Measurements from ENCODE around the gene MAB21L3. TPM values are rescaled to one million over a fixed set of nuclear protein-coding genes. Genes with fewer than 3 reads are reported as not detected.

Gene MAB21L3
- total and polyA plus RNA-seq, 2 donors (not counting 3 experiments of a cell fraction or from before 2014, with no cell fraction given) = not detected

DNA sequence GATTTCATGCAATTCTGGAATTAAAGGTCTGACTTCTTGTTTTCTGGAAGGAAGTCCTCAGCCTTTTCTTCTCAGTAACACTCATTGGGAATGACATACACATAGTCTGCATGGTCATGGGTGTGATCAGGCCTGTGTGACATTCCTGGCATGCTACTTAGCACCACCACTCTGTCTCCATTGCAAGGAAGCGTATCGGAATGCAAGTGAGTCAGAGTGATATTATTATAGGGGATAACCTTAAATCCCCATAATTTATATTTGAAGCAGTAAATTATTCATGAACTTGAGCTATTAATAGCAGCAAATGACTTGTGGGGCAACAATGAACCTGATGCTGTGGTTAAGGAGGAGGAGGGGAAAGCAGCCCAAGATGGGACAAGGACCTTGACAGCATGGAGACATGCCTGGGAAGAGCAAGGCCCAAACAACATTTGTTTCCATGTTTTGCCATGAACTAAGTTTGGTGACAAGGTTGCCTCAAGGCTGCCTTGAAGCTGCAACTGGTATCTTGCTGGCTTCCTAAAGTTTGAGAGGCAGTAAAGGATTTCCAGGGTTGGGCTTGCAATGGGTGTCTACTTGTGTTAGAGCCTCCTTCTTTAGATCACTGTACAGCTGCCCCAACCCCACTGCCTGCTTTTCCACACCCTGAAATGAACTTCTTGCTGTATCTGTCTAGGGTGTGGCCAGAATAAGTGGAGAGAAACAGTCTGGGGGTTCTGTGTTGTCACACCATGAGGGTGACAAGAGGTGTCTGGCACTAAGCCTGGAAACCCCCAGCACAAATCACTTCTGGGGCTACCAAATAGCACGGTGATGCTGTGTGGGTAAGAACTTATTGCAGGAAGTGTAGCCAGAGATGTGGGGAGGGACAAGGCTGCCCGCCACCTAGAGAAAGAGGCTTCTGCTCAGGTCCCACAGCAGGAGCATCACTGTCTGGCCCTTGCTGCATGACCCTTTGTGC, 4.6 kb downstream of the MAB21L3 start:
- Histone ChIP-seq H3K36me3 (ENCODE audit: control insufficient read depth in 2 of 2, extremely low read depth in 1 of 2, insufficient read depth in 2 of 2, low read length in 2 of 2) (no peaks in the 10 kb centered on the region), H3K79me2 (ENCODE audit: control insufficient read depth, insufficient read depth, low read length) (no peaks in the 10 kb centered on the region), H2AFZ (ENCODE audit: low read depth, low read length) (no peak overlapping the region), H3K4me2 (ENCODE audit: insufficient read depth, low read length) (no peak overlapping the region), H3K27me3 (ENCODE audit: control insufficient read depth in 2 of 2, insufficient read depth in 2 of 2, low read length in 2 of 2) (no peaks in the 10 kb centered on the region), H3K9me3 (replicated peaks; ENCODE audit: control insufficient read depth, insufficient read depth, low read length) (no peaks in the 10 kb centered on the region), H3K4me3 (replicated peaks in 1 of 3; ENCODE audit: insufficient read depth in 1 of 3, low read depth in 1 of 3, low read length in 3 of 3) (no peak overlapping the region), H3K9me1 (replicated peaks; ENCODE audit: control insufficient read depth, extremely low read depth, insufficient read depth, low read length) (no peaks in the 10 kb centered on the region), H3K4me1 (ENCODE audit: control insufficient read depth, extremely low read depth, insufficient read depth, low read length) (no peaks in the 10 kb centered on the region), H3K27ac (ENCODE audit: insufficient read depth, low read depth, low read length) (no peak overlapping the region), H3K9ac (replicated peaks; ENCODE audit: extremely low read depth, insufficient read depth, low read length) (no peak overlapping the region), H4K20me1 (replicated peaks; ENCODE audit: control insufficient read depth, extremely low read depth, insufficient read depth, low read length) (no peaks in the 10 kb centered on the region)
- TF ChIP-seq, protein P1, sequence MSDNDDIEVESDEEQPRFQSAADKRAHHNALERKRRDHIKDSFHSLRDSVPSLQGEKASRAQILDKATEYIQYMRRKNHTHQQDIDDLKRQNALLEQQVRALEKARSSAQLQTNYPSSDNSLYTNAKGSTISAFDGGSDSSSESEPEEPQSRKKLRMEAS (IDR thresholded peaks at IDR 0.05; ENCODE audit: insufficient read depth, insufficient read length) = no peak
- intact Hi-C loops (cut with micrococcal nuclease) = no loop called here
- CTCF ChIA-PET = no interaction called here
- POLR2A ChIA-PET = no interaction called here
- FAIRE-seq = no peak
- no peak for DNase-seq (ENCODE audit: low read depth, low spot score)
- dilution Hi-C loops (cut with MboI; ENCODE audit: extremely low pct_ligation_motif_present, low sequenced_read_pairs) = no loop called here
- no TSS peak for BruUV-seq (replicated peaks)

DNA sequence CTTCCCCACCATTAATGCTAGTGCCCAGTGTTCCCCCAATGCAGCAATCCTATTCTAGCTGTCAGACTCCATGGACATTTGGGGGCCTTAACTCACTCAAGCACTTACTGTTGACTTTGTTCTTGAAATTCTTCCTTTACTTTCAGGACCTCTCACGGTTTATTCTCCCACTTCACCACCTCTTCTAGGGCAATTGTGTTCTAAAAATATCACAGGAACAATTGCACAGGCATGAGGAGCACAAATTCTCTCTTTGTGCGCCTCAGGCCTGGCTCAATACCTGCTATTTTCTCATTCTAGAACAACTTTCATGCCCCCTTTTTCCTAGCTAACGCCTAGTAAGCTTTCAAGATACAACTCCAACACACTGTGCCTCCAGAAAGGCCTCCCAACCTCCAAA, 7.3 kb downstream of the MAB21L3 start:
- H4K20me1 ChIP-seq (replicated peaks; ENCODE audit: control insufficient read depth, extremely low read depth, insufficient read depth, low read length) = no peaks in the 10 kb centered on the region
- H3K9me1 ChIP-seq (replicated peaks; ENCODE audit: control insufficient read depth, extremely low read depth, insufficient read depth, low read length) = no peaks in the 10 kb centered on the region
- no peak overlapping the region for H3K4me2 ChIP-seq (ENCODE audit: insufficient read depth, low read length)
- no peak overlapping the region for H3K27ac ChIP-seq (ENCODE audit: insufficient read depth, low read depth, low read length)
- H3K4me3 ChIP-seq (replicated peaks in 1 of 3; ENCODE audit: insufficient read depth in 1 of 3, low read depth in 1 of 3, low read length in 3 of 3) = no peak overlapping the region
- dilution Hi-C loops (cut with MboI; ENCODE audit: extremely low pct_ligation_motif_present, low sequenced_read_pairs) = no loop called here
- H3K9ac ChIP-seq (replicated peaks; ENCODE audit: extremely low read depth, insufficient read depth, low read length) = no peak overlapping the region
- DNase-seq (ENCODE audit: low read depth, low spot score) (no peak), FAIRE-seq (no peak)
- intact Hi-C loops (cut with micrococcal nuclease) = no loop called here
- H3K79me2 ChIP-seq (ENCODE audit: control insufficient read depth, insufficient read depth, low read length) = no peaks in the 10 kb centered on the region
- H2AFZ ChIP-seq (ENCODE audit: low read depth, low read length) = no peak overlapping the region
- TF ChIP-seq, protein P2, sequence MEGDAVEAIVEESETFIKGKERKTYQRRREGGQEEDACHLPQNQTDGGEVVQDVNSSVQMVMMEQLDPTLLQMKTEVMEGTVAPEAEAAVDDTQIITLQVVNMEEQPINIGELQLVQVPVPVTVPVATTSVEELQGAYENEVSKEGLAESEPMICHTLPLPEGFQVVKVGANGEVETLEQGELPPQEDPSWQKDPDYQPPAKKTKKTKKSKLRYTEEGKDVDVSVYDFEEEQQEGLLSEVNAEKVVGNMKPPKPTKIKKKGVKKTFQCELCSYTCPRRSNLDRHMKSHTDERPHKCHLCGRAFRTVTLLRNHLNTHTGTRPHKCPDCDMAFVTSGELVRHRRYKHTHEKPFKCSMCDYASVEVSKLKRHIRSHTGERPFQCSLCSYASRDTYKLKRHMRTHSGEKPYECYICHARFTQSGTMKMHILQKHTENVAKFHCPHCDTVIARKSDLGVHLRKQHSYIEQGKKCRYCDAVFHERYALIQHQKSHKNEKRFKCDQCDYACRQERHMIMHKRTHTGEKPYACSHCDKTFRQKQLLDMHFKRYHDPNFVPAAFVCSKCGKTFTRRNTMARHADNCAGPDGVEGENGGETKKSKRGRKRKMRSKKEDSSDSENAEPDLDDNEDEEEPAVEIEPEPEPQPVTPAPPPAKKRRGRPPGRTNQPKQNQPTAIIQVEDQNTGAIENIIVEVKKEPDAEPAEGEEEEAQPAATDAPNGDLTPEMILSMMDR (IDR thresholded peaks at IDR 0.05; ENCODE audit: extremely low read depth in 1 of 2, insufficient read depth in 1 of 2, low read depth in 1 of 2, low read length in 2 of 2) = no peak
- TF ChIP-seq, protein P1 (IDR thresholded peaks at IDR 0.05; ENCODE audit: insufficient read depth, insufficient read length) = no peak
- TF ChIP-seq FOS (IDR thresholded peaks at IDR 0.05; ENCODE audit: borderline replicate concordance, insufficient read depth, low read length) (no peak), EZH2 (IDR thresholded peaks at IDR 0.05; ENCODE audit: borderline replicate concordance, low read depth, low read length, severe bottlenecking) (no peak), JUN (IDR thresholded peaks at IDR 0.05; ENCODE audit: borderline replicate concordance, insufficient read depth, insufficient read length, low read depth) (no peak), MYC (IDR thresholded peaks at IDR 0.05; ENCODE audit: low read depth, low read length) (no peak), POLR2AphosphoS5 (IDR thresholded peaks at IDR 0.05; ENCODE audit: insufficient read depth, low read depth, low read length) (no peak), GATA2 (IDR thresholded peaks at IDR 0.05; ENCODE audit: insufficient read depth, insufficient read length, low read depth, low read length) (no peak), POLR2A (IDR thresholded peaks at IDR 0.05; ENCODE audit: low read depth, low read length) (no peak)
- no peaks in the 10 kb centered on the region for H3K4me1 ChIP-seq (ENCODE audit: control insufficient read depth, extremely low read depth, insufficient read depth, low read length)
- CTCF ChIA-PET = no interaction called here
- BruUV-seq (replicated peaks) = no TSS peak
- POLR2A ChIA-PET = interaction anchor here (0.7 kb wide), 1 partner anchor 15 kb away, joined by 3 read pairs; no protein-coding TSS in a partner anchor
- no peaks in the 10 kb centered on the region for H3K9me3 ChIP-seq (replicated peaks; ENCODE audit: control insufficient read depth, insufficient read depth, low read length)
- H3K36me3 ChIP-seq (ENCODE audit: control insufficient read depth in 2 of 2, extremely low read depth in 1 of 2, insufficient read depth in 2 of 2, low read length in 2 of 2) = no peaks in the 10 kb centered on the region
- H3K27me3 ChIP-seq (ENCODE audit: control insufficient read depth in 2 of 2, insufficient read depth in 2 of 2, low read length in 2 of 2) = peaks cover 0 to 1% of the 10 kb centered on the region in 2 experiments

All from endothelial cell of umbilical vein (primary cell).